HG03108 (cell line): Measurements from ENCODE around the gene INPP5A.

Experiments used
- ATAC-seq: cut with Tn5 transposase; IDR thresholded peaks from one replicate; pipeline ENCODE4 v1.9.1; 2021; ENCODE audit warnings: moderate library complexity; ENCODE audit not compliant: unreplicated experiment

The INPP5A gene

DNA sequence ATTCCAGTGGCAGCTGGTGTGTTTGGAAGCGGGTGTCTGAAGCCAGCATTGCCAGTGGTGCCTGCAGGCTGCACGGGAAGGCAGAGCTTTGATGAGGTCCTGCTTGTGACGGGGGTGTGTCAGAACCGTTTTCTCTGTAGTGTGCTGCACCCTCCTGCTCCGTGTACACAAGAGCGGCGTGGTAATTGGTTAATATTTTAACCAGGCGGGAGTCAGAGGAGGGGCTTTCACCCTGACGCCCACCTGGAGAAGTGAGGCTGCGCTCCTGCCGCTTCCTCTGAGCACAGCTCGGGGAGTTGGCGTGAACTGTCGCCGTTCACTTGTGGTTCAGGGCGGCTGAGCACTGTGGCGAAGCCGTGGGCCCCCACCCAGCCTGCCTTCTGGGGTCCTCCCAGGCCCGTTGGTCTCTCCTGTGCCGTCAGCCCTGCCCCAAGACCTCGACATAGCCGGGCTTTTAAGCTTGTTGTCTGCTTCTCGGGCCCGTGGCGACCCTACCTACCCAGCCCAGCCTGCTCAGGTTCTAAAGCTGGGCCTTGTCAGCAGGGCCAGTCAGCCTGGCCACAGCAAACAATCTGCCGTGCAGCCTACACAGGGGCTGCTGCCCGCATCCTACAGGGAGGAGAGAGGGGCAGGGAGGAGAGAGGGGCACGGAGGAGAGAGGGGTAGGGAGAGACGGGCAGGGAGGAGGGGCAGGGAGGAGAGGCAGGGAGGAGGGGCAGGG, 236.8 kb downstream of the INPP5A start:
- no peak for ATAC-seq

DNA sequence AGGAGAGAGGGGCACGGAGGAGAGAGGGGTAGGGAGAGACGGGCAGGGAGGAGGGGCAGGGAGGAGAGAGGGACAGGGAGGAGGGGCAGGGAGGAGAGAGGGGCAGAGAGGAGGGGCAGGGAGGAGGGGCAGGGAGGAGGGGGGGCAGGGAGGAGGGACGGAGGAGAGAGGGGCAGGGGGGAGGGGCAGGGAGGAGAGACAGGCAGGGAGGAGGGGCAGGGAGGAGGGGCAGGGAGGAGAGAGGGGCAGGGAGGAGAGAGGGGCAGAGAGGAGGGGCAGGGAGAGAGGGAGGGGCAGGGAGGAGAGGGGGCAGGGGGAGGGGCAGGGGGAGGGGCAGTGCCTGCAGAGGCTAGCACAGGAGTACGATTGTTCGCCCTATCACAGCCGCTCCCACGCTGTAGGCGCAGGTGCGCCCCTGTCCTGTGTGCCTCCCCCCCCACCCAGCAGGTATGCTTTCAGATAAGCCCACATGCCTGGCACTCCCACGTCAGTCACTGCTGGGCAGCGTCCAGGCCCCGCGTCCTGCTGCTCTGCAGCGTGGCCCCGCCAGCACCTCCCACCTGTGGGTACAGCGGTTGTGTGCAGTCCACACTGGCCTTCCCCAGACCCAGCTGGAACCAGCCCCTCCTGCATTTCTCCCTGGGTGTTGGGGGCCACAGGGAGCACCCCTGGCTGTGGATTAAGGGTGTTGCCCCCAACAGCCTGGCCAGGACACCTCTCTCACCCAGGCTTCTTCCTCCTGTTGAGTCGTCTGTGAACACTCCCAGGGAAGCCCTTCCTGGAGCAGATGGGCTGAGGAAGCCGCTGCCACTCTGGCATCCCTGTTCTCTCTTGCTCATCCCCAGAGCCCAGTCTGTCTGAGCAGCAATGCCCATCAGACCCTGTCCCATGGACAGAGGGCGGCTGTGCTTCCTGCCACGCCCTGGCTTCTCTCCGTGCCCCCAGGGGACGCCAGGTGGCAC, 237.6 kb downstream of the INPP5A start:
- no peak for ATAC-seq

GRCh38 chr10:132776186-132776585, 238.6 kb downstream of the INPP5A start:
- no peak for ATAC-seq

DNA sequence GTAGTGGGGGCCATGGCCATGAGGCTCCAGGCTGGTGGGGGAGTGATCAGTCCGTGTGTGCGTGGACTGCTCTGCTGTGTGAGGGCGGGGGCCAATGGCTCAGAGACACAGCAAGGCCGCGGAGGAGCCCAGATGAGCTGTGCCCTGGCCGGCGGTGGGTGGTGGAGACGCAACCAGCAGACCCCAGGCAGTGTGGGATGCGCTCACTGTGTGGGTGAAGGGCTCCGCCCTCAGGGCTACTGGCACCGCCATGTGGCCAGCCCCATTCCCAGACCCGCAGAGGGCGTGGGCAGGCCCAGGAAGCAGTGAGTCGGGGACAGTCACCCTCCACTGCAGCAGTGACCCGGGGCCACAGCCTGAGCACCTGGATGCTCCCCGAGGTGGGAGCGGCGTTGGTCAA, 239.2 kb downstream of the INPP5A start:
- no peak for ATAC-seq

- ATAC-seq: no peak
These were observed 239.9 kb downstream of the INPP5A start for GRCh38 chr10:132777441-132777840.

DNA sequence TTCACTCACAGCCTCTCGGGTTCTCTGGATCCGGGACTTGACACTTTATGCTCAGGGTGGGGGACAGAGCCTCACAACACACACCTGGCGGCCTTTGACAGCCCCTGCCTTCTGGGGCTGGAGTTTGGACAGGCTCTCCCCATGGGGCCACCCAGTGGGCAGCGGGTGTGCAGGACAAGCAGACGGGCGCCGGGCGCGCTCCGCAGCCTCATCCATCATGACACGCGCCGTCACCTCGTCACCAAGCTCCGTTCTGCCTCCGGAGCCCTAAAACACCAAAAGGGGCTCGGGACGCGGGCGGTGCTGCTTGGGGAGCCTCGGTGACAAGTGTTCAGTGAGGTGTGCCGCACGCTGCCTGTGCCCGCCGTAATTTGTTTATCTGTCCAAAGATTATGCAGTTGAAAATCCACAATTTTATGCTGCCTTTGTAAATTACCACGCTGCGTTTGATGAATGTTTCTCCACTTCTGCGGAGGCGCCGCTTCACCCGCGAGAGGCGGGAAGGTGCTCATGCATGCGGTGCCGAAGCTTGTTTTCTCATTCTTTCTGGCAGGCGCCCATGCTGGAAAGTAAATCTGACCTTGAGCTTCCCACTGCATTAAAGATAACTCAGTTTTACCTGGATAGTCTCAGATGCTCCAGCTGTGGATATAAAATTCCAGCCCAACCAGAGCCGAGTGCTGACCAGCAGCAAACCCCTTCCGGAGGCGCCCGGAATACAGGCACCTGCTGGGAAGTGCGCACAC, 242.1 kb downstream of the INPP5A start:
- ATAC-seq: no peak

GRCh38 chr10:132780356-132780755, 242.8 kb downstream of the INPP5A start:
- no peak for ATAC-seq

DNA sequence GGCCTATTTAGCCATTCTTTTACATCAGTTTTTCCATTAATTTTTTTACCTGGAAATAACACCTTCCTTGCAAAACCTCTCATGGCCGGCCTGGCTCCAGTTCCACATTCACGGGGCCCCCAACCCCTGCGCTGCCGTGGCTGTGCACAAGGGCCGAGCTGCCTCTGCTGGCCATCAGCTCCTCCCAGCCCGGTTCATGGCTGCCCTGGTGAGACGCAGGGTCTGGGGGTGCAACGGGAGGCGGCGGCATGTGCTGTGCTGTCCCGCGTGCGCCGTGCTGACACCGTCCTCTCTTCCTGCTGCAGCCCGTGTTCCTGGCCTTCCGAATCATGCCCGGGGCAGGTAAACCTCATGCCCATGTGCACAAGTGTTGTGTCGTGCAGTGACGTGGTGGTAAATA, 244.0 kb downstream of the INPP5A start:
- ATAC-seq: no peak

- ATAC-seq: no peak
These were observed 245.8 kb downstream of the INPP5A start for GRCh38 chr10:132783165-132783939.

- ATAC-seq: no peak
These were observed 246.6 kb downstream of the INPP5A start for GRCh38 chr10:132783940-132784865.

GRCh38 chr10:132784866-132785722, 247.5 kb downstream of the INPP5A start:
- ATAC-seq: no peak

DNA sequence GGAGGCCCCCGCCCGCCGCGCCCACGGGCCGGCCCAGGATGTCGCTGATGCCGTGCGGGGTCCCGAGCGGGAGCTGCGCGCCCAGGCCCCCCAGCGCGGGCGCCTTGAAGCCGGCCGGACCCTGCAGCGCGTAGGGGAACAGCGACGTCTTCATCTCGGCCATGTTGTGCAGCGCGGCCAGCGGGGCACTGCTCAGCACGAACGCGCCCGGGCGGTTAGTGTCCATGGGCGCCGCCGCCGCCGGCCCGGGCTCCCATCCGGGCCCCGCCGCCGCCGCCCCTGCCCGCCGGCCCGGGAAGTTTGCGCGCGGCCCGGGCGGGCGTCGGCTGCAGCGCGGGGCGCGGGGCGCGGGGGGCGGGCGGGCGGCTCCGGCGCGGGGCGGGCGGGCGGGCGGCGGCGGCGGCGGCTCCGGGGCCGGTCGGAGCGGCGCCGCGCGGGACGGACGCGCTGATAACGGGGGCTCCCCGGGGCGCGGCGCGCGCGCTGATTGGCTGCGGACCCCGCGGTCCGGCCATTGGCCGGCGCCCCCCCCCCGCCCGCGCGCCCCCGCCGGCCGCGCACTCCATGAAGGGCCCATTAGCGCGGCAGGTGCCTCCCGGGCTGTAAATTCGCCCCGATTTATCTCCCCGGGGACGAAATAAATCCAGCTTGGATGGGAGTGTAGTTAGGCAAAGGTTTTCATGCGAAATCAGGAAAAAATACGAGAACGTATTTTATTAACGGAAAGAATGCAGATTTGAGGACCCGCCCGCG, 248.3 kb downstream of the INPP5A start, which contains the start of gene NKX6-2:
TSS of gene NKX6-2 (minus strand) at position 425 of the 753 bp plus-strand sequence. CDS start at position 226, 199 bp downstream.
- ATAC-seq: no peak

DNA sequence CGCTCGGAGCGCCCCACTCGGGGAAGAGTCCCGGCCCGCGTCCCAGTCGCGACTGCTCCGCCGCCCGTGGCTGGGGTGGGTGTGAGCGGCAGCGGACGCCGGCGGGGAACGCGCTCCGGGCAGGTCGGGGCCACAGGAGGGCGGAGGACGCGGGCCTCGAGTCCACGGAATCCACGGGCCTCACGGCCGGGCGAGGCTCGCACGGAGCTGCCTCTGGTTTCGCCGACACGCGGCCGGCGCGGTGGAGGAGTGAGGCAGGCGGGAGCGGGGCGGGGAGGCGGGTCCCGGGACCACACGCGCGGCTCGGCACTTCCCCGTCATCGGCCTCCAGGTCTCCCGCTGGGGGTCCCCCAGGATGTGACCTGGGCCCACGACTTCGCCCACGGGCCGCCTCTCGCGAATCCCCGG, 248.9 kb downstream of the INPP5A start:
- no peak for ATAC-seq

DNA sequence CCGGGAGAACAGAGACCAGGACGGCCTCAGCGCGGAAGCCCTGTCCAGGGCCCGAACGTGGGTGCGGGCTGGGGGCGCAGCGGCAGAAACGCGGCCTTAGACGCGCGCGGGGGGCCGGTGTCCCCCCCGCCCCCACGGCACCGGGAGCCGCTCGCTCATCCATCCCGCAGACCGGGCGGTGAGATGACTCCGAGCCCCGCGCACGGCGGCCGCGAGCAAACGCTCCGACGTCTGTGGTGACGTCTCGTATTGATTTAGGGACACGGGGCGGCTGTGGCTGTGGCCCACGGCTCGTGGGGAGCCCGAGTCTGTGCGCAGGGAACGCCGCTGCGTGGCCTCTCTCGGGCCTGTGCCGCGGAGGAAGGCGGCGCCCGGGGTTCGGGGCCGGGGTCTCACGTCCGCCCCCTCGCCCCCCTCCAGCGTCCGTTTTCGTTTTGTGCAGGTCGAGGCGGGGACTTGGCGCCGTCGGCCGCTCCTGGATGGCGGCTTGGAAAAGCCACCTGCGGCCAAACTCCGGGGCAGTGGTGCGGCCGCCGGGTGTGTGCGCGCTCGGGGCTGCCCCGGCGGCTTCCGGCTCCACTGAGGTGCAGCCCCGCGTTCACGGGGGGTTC, 249.4 kb downstream of the INPP5A start:
- ATAC-seq: no peak

DNA sequence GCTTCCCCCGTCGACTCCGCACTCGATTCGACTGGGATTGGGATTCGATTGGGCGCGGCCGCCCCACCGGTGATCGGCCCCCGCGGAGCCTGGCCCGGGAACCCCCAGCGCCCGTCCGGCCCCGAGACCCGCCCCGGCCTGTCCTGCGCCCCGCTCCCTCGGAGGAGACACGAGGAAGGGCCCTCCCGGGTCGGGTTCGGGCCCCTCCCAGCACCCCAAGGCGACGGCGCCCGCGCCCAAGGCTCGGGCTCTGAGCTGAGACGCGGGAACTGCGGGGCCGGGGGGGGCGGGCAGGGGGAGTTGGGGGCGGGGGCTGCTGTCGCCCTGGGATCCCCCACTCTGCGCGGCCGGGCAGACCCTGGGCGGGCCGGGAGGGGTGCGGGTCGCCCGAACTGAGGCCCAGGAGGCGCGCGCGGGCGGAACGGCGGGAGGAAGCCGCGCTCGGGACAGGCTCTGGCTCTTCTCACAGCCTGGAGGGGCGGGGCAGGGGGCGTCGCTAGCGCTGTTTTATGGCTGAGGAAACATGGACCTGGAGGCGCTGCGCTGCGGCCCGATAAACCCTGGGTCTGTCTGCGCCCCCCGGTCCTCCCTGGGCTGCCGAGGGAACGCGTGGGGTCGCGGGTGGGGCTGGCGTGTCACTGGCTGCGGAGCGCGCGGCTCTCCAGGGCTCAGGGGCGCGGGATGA, 250.1 kb downstream of the INPP5A start:
- no peak for ATAC-seq

GRCh38 chr10:132788180-132788830, 250.7 kb downstream of the INPP5A start:
- ATAC-seq: no peak
